Endothelial cell of umbilical vein (primary cell): Measurements from ENCODE around the gene MBD5. TPM values are rescaled to one million over a fixed set of nuclear protein-coding genes. Genes with fewer than 3 reads are reported as not detected.

Experiments
- BruUV-seq: library from RNA; stranded (reverse); fragments of 400-500 nt; replicated peaks from 2 replicates; lab custom pipeline; 2021; lab: Mats Ljungman, UMichigan
- CTCF ChIA-PET: fragments of 300-600, 350-600 bp; sonication (Branson Sonifier 250); formaldehyde crosslinking; loops from one replicate; lab custom pipeline; 2021; ENCODE audit warnings: antibody characterized with exemption, inconsistent platforms; lab: Charles Lee
- POLR2A ChIA-PET: fragments of 300-600, 350-600 bp; sonication (Branson Sonifier 250); formaldehyde crosslinking; loops from one replicate; lab custom pipeline; 2021; ENCODE audit warnings: antibody characterized with exemption, inconsistent platforms; lab: Charles Lee
- DNase-seq: peaks from one replicate; pipeline ENCODE4 v3.0.0-alpha.2; 2011; ENCODE audit warnings: low read depth, low spot score
- FAIRE-seq: peaks from 2 replicates; lab custom pipeline; 2011; peaks lifted over from hg19 to GRCh38; lab: Jason Lieb, UNC
- H2AFZ ChIP-seq: 2 replicates; pipeline ENCODE4 v1.6.0; 2012; ENCODE audit warnings: low read depth, low read length, control low read depth, inconsistent platforms
- H3K27ac ChIP-seq: 2 replicates; pipeline ENCODE4 v1.5.1; 2011; ENCODE audit warnings: low read depth, mild to moderate bottlenecking, control low read depth, low read length, moderate library complexity; ENCODE audit not compliant: insufficient read depth
- H3K27me3 ChIP-seq, 2 experiments: 2 replicates each; pipeline versions ENCODE4 v1.6.0 to v1.6.1; 2011; ENCODE audit warnings: low read length in 2 of 2, mixed read lengths in 1 of 2; ENCODE audit not compliant: control insufficient read depth in 2 of 2, insufficient read depth in 2 of 2
- H3K36me3 ChIP-seq, 2 experiments: 2 replicates in 1 of 2; 3 replicates in 1 of 2; pipeline ENCODE4 v1.5.1; 2011; ENCODE audit warnings: low read length in 2 of 2, mild to moderate bottlenecking in 1 of 2, moderate library complexity in 1 of 2; ENCODE audit not compliant: control insufficient read depth in 2 of 2, insufficient read depth in 2 of 2; ENCODE audit errors: extremely low read depth in 1 of 2
- H3K4me1 ChIP-seq: 3 replicates; pipeline ENCODE4 v1.5.1; 2011; ENCODE audit warnings: mild to moderate bottlenecking, low read length; ENCODE audit not compliant: control insufficient read depth, insufficient read depth; ENCODE audit errors: extremely low read depth
- H3K4me2 ChIP-seq: 2 replicates; pipeline ENCODE4 v1.6.1; 2011; ENCODE audit warnings: low read length, control low read depth, mixed read lengths; ENCODE audit not compliant: insufficient read depth
- H3K4me3 ChIP-seq, 3 experiments: fragments of 200-600 bp in 1 of 3; sonication (generic), shearing (Covaris generic) in 1 of 3; replicated peaks in 1 of 3; 2 replicates each; pipeline ENCODE4 v1.5.1; 2011 to 2016; ENCODE audit warnings: control low read depth in 3 of 3, low read length in 3 of 3, mild to moderate bottlenecking in 2 of 3, inconsistent platforms in 1 of 3, low read depth in 1 of 3, moderate library complexity in 1 of 3; ENCODE audit not compliant: insufficient read depth in 1 of 3
- H3K79me2 ChIP-seq: 2 replicates; pipeline ENCODE4 v1.6.0; 2012; ENCODE audit warnings: low read length, inconsistent platforms; ENCODE audit not compliant: control insufficient read depth, insufficient read depth
- H3K9ac ChIP-seq: replicated peaks from 2 replicates; pipeline ENCODE3; 2011; ENCODE audit warnings: low read length, control low read depth; ENCODE audit not compliant: insufficient read depth; ENCODE audit errors: extremely low read depth
- H3K9me1 ChIP-seq: replicated peaks from 3 replicates; pipeline ENCODE4 v1.6.0; 2011; ENCODE audit warnings: mild to moderate bottlenecking, low read length; ENCODE audit not compliant: control insufficient read depth, insufficient read depth; ENCODE audit errors: extremely low read depth
- H3K9me3 ChIP-seq: replicated peaks from 2 replicates; pipeline ENCODE4 v1.5.1; 2012; ENCODE audit warnings: low read length, inconsistent platforms; ENCODE audit not compliant: control insufficient read depth, insufficient read depth
- H4K20me1 ChIP-seq: replicated peaks from 2 replicates; pipeline ENCODE3; 2011; ENCODE audit warnings: mild to moderate bottlenecking, low read length; ENCODE audit not compliant: control insufficient read depth, insufficient read depth; ENCODE audit errors: extremely low read depth
- CTCF ChIP-seq, 2 donors: IDR thresholded peaks; 1 replicate in 1 of 2; 2 replicates in 1 of 2; pipeline ENCODE4 v1.5.1; 2011; ENCODE audit warnings: low read length in 2 of 2, mild to moderate bottlenecking in 2 of 2, moderate library complexity in 2 of 2, control low read depth in 1 of 2, inconsistent platforms in 1 of 2, low read depth in 1 of 2; ENCODE audit not compliant: insufficient read depth in 1 of 2; ENCODE audit errors: extremely low read depth in 1 of 2
- EZH2 ChIP-seq: IDR thresholded peaks from 2 replicates; pipeline ENCODE4 v1.6.1; 2012; ENCODE audit warnings: borderline replicate concordance, low read depth, mild to moderate bottlenecking, moderate library complexity, low read length, inconsistent platforms; ENCODE audit not compliant: severe bottlenecking
- FOS ChIP-seq: IDR thresholded peaks from 2 replicates; pipeline ENCODE4 v1.6.1; 2011; ENCODE audit warnings: mild to moderate bottlenecking, low read length, moderate library complexity, borderline replicate concordance; ENCODE audit not compliant: insufficient read depth
- GATA2 ChIP-seq: IDR thresholded peaks from 2 replicates; pipeline ENCODE4 v1.7.0; 2011; ENCODE audit warnings: low read depth, mild to moderate bottlenecking, moderate library complexity, mixed read lengths, low read length; ENCODE audit not compliant: insufficient read length, insufficient read depth
- JUN ChIP-seq: IDR thresholded peaks from 2 replicates; pipeline ENCODE4 v1.6.1; 2011; ENCODE audit warnings: borderline replicate concordance, low read depth; ENCODE audit not compliant: insufficient read length, insufficient read depth
- MAX ChIP-seq: IDR thresholded peaks from 2 replicates; pipeline ENCODE4 v1.6.1; 2011; ENCODE audit not compliant: insufficient read depth, insufficient read length
- MYC ChIP-seq: IDR thresholded peaks from one replicate; pipeline ENCODE4 v1.6.1; 2011; ENCODE audit warnings: mild to moderate bottlenecking, low read depth, low read length
- POLR2A ChIP-seq: IDR thresholded peaks from 2 replicates; pipeline ENCODE4 v1.6.1; 2012; ENCODE audit warnings: low read depth, mild to moderate bottlenecking, control low read depth, low read length
- POLR2AphosphoS5 ChIP-seq: IDR thresholded peaks from 2 replicates; pipeline ENCODE4 v1.6.1; 2012; ENCODE audit warnings: low read depth, mild to moderate bottlenecking, control low read depth, low read length, moderate library complexity; ENCODE audit not compliant: insufficient read depth
- dilution Hi-C: fragments of 300-500 bp; cut with MboI; formaldehyde crosslinking; loops from one replicate; pipeline ENCODE4 v1.15.0; 2019; ENCODE audit warnings: low sequenced_read_pairs; ENCODE audit not compliant: extremely low pct_ligation_motif_present
- intact Hi-C: fragments of 100-400 bp; cut with micrococcal nuclease; formaldehyde crosslinking; loops from one replicate; pipeline ENCODE4 v1.10.0; 2022
- polyA plus RNA-seq, 4 experiments: library from polyadenylated mRNA; depleted of rRNA in 3 of 4; stranded (reverse) in 3 of 4; unstranded in 1 of 4; fragments of >200 nt; gene quantifications; 2 replicates each; pipeline versions ENCODE4 v1.2.1 to v1.2.3, GENCODE V29; 2011 to 2012; ENCODE audit warnings: missing spikeins in 1 of 4
- total RNA-seq: library from RNA; stranded (reverse); gene quantifications from 2 replicates; pipeline ENCODE4 v1.2.3, GENCODE V29; 2021

MBD5 gene
- total and polyA plus RNA-seq, 2 donors (not counting 3 experiments of a cell fraction or from before 2014, with no cell fraction given): 11.3 to 37.0 TPM

GRCh38 chr2:148023861-148024260 lies 3.0 kb downstream of the MBD5 start:
- TF ChIP-seq FOS (no peak), GATA2 (no peak), MAX (no peak), EZH2 (no peak), JUN (no peak)
- H3K4me3 ChIP-seq: no peak overlapping the region
- H3K9me1 ChIP-seq: no peaks in the 10 kb centered on the region
- POLR2A ChIA-PET: no interaction called here
- no peaks in the 10 kb centered on the region for H3K27me3 ChIP-seq
- H3K27ac ChIP-seq: no peak overlapping the region
- H3K9me3 ChIP-seq: no peaks in the 10 kb centered on the region
- H3K4me2 ChIP-seq: no peak overlapping the region
- no peak overlapping the region for H3K9ac ChIP-seq
- intact Hi-C loops: no loop called here
- H3K79me2 ChIP-seq: peaks cover 57% of the 10 kb centered on the region
- no peak overlapping the region for H2AFZ ChIP-seq
- peaks cover 25% of the 10 kb centered on the region for H3K4me1 ChIP-seq
- no peaks in the 10 kb centered on the region for H3K36me3 ChIP-seq
- CTCF ChIA-PET: no interaction called here
- BruUV-seq: no TSS peak
- dilution Hi-C loops: no loop called here
- FAIRE-seq: no peak
- no peaks in the 10 kb centered on the region for H4K20me1 ChIP-seq
- DNase-seq: no peak

GRCh38 chr2:148026573-148026972 lies 5.7 kb downstream of the MBD5 start:
- intact Hi-C loops: no loop called here
- DNase-seq (no peak), FAIRE-seq (no peak)
- no peak overlapping the region for H3K4me2 ChIP-seq
- H4K20me1 ChIP-seq: peaks cover 2% of the 10 kb centered on the region
- no peaks in the 10 kb centered on the region for H3K9me3 ChIP-seq
- TF ChIP-seq EZH2 (no peak), POLR2A (no peak), FOS (no peak), GATA2 (no peak), POLR2AphosphoS5 (no peak), MAX (no peak), CTCF (IDR thresholded peaks at IDR 0.05; ENCODE audit: extremely low read depth in 1 of 2, insufficient read depth in 1 of 2, low read depth in 1 of 2, low read length in 2 of 2) (no peak), MYC (no peak), JUN (no peak)
- no peak overlapping the region for H3K4me3 ChIP-seq
- ChIA-PET POLR2A (no interaction called here), CTCF (no interaction called here)
- no peaks in the 10 kb centered on the region for H3K9me1 ChIP-seq
- no peaks in the 10 kb centered on the region for H3K36me3 ChIP-seq
- no peak overlapping the region for H3K27ac ChIP-seq
- BruUV-seq: no TSS peak
- H3K9ac ChIP-seq: no peak overlapping the region
- H3K27me3 ChIP-seq: no peaks in the 10 kb centered on the region
- H2AFZ ChIP-seq: no peak overlapping the region
- H3K79me2 ChIP-seq: peaks cover 46% of the 10 kb centered on the region
- dilution Hi-C loops: no loop called here
- peaks cover 19% of the 10 kb centered on the region for H3K4me1 ChIP-seq
